Type B pancreatic cell (in vitro differentiated cells): ENCODE measurements around the gene ESRRA. TPM values are rescaled to one million over a fixed set of nuclear protein-coding genes. Genes with fewer than 3 reads are reported as not detected.

ENCODE experiments used
- DNase-seq: peaks from one replicate; pipeline ENCODE4 v3.0.0; 2021; ENCODE audit warnings: mixed read lengths; ENCODE audit not compliant: unreplicated experiment; ENCODE audit errors: extremely low spot score
- H3K27ac Mint-ChIP-seq: 2 replicates; pipeline ENCODE4 v1.8.0; 2021; ENCODE audit warnings: mild to moderate bottlenecking, mixed read lengths
- H3K27me3 Mint-ChIP-seq: 2 replicates; pipeline ENCODE4 v1.8.0; 2021; ENCODE audit warnings: mixed read lengths
- H3K36me3 Mint-ChIP-seq: 2 replicates; pipeline ENCODE4 v1.8.0; 2021; ENCODE audit warnings: mixed read lengths
- H3K4me1 Mint-ChIP-seq: one replicate; pipeline ENCODE4 v1.8.0; 2021; ENCODE audit warnings: mixed read lengths; ENCODE audit not compliant: unreplicated experiment
- H3K4me3 Mint-ChIP-seq: 2 replicates; pipeline ENCODE4 v1.8.0; 2021; ENCODE audit warnings: mild to moderate bottlenecking, mixed read lengths
- H3K9me3 Mint-ChIP-seq: 2 replicates; pipeline ENCODE4 v1.8.0; 2021; ENCODE audit warnings: mixed read lengths
- CTCF ChIP-seq: fragments of 200-600 bp; sonication (generic); conservative IDR thresholded peaks from 2 replicates; pipeline ENCODE4 v1.5.0; 2021; ENCODE audit warnings: antibody characterized with exemption, mild to moderate bottlenecking
- total RNA-seq: library from RNA; stranded (reverse); gene quantifications from 2 replicates; pipeline ENCODE4 v1.2.1, GENCODE V29; 2021; ENCODE audit warnings: low replicate concordance

Gene ESRRA
- total RNA-seq, 1 donor from 2014 or later, result 41.7 TPM

- no peaks in the 10 kb centered on the region for H3K9me3 Mint-ChIP-seq
- no peak for DNase-seq
- peak overlapping the region; percentile 9 for H3K27ac Mint-ChIP-seq
- H3K4me1 Mint-ChIP-seq, result peaks cover 4% of the 10 kb centered on the region
- no peak overlapping the region for H3K4me3 Mint-ChIP-seq
- TF ChIP-seq CTCF, result no peak
- no peaks in the 10 kb centered on the region for H3K36me3 Mint-ChIP-seq
- peaks cover 4% of the 10 kb centered on the region for H3K27me3 Mint-ChIP-seq
Observed at GRCh38 chr11:64340671-64341335, 35.5 kb downstream of the ESRRA start.

DNA sequence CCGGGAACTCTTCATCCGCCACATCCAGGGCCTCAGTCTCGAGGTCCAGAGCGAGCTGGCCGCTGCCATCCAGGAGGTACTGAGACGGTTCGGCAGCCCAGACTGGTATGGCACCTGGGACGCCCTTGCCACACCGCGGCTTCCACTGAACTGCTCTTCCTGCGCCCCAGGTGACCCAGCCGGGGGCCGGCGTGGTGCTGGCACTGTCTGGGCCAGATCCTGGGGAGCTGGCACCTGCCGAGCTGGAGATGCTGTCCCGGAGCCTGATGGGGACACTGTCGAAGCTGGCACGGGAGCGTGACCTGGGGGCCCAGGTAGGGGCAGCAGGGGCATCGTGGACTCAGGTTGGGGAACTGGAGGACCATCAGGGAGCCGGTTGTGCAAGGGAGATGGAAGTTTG lies 36.1 kb downstream of the ESRRA start:
- Mint-ChIP-seq H3K27ac (peak overlapping the region; percentile 9), H3K4me1 (peaks cover 4% of the 10 kb centered on the region), H3K36me3 (no peaks in the 10 kb centered on the region), H3K9me3 (no peaks in the 10 kb centered on the region), H3K27me3 (peaks cover 4% of the 10 kb centered on the region), H3K4me3 (no peak overlapping the region)
- no peak for DNase-seq
- TF ChIP-seq CTCF, result no peak

DNA sequence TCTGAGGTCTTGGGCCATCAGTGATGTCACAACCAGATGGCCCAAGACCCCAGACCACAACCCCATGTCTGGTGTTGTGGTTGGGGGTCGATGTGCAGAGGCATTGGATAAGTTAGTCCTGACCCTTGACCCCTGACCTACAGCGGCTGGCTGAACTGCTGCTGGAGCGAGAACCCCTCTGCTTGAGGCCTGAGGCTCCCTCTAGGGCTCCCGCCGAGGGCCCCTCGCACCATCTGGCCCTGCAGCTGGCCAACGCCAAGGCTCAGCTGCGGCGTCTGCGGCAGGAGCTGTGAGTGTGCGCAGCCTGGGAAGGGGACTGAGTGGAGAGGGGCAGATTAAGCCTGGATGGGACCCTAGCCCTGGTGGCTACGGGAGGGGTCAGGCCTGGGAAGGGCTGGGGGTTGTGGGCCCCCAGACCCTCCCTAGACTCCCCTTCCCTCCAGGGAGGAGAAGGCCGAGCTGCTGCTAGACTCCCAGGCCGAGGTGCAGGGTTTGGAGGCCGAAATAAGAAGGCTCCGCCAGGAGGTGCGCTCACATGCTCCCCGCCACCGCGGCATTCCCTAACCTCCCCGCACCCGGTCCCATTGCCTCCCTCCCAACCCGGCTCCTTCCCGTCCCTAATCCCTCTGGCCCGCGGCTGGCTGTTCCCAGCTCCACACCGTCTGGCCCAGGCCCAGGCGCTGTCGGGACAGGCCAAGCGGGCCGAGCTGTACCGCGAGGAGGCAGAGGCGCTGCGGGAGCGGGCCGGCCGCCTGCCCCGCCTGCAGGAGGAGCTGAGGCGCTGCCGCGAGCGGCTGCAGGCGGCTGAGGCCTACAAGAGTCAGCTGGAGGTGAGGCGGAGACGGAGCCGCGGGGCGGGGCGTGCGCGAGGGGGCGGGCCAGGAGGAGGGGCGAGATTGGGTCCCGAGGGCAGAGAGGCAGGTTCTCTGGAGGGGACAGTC lies 36.8 kb downstream of the ESRRA start:
- H3K9me3 Mint-ChIP-seq, result no peaks in the 10 kb centered on the region
- peaks cover 4% of the 10 kb centered on the region for H3K4me1 Mint-ChIP-seq
- peak overlapping the region; percentile 45 for H3K4me3 Mint-ChIP-seq
- peak; percentile 90 for DNase-seq
- no peaks in the 10 kb centered on the region for H3K36me3 Mint-ChIP-seq
- H3K27ac Mint-ChIP-seq, result no peak overlapping the region
- TF ChIP-seq CTCF, result peak; percentile 57
- peaks cover 4% of the 10 kb centered on the region for H3K27me3 Mint-ChIP-seq

DNA sequence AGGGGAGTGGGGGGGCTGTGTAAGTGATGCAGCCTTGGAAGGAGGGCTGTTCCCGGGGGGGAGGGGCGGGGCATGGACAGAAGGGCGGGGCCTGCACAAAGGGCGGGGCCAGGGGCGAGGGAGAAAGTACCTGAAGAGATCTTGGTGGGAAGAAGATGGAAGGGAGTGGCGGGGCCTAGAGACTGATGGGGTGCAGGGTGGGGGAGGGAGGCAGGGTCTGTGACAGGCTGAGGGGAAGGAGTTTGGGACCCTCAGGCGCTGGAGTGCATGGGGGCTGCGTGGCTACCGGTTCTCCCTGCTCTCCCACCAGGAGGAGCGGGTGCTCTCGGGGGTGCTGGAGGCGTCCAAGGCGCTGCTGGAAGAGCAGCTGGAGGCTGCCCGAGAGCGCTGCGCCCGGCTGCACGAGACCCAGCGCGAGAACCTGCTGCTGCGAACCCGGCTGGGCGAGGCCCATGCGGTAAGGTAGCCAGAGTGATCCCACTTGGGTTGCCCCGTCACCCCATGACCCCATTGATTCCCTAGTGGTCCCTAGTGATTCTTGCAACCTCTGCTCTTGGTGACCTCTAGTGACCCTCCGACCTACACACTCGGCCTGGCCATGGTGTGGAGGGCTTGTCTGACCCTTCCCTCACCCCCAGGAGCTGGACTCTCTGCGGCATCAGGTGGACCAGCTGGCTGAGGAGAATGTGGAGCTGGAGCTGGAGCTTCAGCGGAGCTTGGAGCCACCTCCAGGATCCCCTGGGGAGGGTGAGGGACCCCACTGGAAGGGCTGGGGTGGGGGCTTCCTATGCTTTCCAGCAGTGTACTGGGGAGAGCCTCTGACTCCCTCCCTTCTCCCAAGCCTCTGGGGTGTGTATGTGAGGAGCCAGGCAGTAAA lies 37.8 kb downstream of the ESRRA start:
- Mint-ChIP-seq H3K4me3 (peak overlapping the region; percentile 45), H3K4me1 (peaks cover 7% of the 10 kb centered on the region), H3K36me3 (no peaks in the 10 kb centered on the region), H3K9me3 (no peaks in the 10 kb centered on the region), H3K27ac (no peak overlapping the region), H3K27me3 (peaks cover 4% of the 10 kb centered on the region)
- DNase-seq, result no peak
- no peak for TF ChIP-seq CTCF

- Mint-ChIP-seq H3K4me1 (peaks cover 7% of the 10 kb centered on the region), H3K4me3 (no peak overlapping the region), H3K36me3 (no peaks in the 10 kb centered on the region), H3K27ac (no peak overlapping the region), H3K27me3 (peaks cover 4% of the 10 kb centered on the region), H3K9me3 (no peaks in the 10 kb centered on the region)
- TF ChIP-seq CTCF, result peak; percentile 56
- DNase-seq, result no peak
Observed at GRCh38 chr11:64343767-64344559, 38.6 kb downstream of the ESRRA start.
